Renal cortical epithelial cell (primary cell): ENCODE results near the gene LYST. TPM values are rescaled to one million over a fixed set of nuclear protein-coding genes. Genes with fewer than 3 reads are reported as not detected.
A peak's percentile ranks its signal among the peaks of the same experiment; 100 is the strongest.

Experiments used
- DNase-seq: peaks from one replicate; pipeline ENCODE4 v3.0.0-alpha.2; 2011; ENCODE audit warnings: low read depth
- total RNA-seq: library from RNA; depleted of rRNA; stranded (reverse); fragments of >200 nt; gene quantifications from 2 replicates; pipeline ENCODE4 v1.2.3, GENCODE V29; 2014

Gene LYST
- total RNA-seq, 1 donor from 2014 or later: 23.6 TPM

DNA sequence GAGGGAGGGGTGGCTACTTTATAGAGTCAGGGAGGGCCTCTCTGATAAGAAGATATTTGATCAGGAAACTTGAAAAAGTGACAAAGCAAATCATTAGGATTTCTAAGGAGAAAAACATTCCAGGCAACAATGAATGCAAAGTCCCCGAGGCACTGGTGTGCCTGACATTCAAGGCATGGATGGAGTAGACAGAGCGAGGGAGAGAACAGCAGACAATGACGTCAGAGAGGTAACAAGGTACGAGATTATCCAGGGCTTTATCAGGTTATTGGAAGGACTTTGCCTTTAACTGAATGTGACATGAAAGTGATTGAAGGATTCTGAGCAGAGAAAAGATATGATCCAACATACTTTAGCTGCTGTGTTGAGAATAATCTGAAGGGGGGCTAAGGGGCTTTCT, 144.7 kb downstream of the LYST start:
- DNase-seq: no peak

DNA sequence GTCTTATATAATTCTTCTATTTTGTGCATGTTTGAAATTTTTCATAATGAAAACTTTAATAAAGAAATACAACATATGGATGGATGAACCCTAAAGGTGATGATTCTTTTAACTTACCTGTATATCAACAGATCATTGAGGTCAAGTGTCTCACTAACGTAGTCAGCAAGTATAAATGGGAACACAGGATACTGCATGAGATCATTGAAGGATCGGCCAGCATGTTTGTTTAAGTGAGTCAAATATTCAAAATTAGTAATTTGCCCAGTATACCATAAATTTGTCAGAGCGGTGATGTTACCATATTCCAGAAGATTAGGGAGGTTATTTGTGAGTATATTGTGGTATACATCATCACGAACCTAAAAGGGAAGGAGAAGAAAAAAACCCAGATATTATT, 146.2 kb downstream of the LYST start:
- no peak for DNase-seq

DNA sequence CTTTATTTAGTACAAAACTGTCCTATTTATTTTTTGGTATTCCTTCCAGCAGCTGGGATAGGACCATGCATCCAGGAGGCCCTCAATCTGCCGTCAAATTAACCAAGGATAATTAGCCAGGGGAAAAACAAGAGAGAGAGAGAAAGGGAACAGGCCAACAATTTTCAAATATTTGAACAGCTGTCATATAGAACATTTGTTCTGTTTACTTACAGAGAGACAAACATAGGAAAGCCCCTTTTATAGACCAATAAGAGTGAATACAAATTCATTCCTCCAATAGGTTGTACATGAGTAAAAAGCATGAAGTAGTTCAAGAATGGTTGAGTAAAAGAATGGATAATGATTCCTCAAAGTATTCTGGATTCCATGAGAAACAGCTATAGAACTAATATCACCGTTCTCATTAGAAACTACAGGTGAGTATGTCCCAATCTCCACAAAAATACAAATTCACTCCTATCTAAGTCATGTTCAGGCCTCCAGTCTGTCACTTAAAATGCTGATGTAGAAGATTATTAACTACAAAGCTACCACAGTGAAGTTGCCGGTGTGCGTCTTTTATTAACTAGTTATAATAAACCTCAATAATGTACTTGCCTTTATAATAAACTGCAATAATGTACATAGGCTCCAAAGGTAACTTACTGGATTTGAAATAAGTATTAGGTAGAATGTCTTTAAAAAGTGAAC, 152.4 kb downstream of the LYST start:
- no peak for DNase-seq

- no peak for DNase-seq
These were observed 153.9 kb downstream of the LYST start for GRCh38 chr1:235712812-235713211.

GRCh38 chr1:235710687-235711086, 156.0 kb downstream of the LYST start:
- DNase-seq: no peak

DNA sequence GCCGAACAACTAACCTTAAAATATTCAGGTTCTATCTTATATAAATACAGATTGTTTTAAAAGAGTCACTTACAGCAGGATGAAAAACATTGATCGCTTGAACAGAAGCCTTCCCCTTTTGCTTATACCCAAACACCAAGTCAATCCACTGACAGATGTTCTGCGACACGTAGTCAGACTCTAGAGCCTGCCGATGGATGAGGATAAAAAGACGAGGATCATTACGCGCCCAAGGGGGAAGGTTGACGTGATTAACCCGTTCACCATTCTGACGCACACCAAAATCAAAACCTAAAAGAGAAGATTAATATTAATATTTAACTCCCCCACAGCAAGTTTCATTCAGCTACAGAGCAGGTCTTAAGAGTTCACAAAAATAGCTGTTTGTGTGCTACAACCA, 157.7 kb downstream of the LYST start:
- peak; percentile 7 for DNase-seq

DNA sequence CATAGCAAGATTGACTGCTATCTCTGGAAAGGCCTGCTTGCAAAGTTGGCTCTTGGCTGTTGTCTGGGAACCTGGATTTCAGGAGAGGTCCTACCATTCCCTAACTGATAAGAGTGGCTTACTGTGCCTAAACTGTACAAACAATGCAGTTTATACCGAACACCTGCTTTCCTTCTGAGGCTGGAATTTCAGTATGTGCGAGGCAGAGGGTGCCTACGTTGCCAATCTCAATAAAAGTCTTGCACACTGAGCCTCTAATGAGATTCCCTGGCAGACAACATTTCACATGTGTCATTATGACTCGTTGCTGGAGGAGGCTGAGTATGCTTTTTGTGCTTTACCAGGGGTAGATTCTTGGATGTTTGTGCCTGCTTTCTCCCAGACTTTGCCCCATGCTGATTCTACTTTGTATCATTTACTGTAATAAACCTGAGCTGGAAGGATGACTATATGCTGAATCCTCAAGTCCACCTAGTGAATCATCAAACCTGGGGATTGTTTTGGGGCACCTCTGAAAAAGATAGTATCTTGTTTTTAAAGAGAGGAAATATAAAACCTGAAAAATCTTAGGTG, 158.2 kb downstream of the LYST start:
- DNase-seq: peak; percentile 92

- DNase-seq: no peak
These were observed 163.2 kb downstream of the LYST start for GRCh38 chr1:235703506-235703905.

DNA sequence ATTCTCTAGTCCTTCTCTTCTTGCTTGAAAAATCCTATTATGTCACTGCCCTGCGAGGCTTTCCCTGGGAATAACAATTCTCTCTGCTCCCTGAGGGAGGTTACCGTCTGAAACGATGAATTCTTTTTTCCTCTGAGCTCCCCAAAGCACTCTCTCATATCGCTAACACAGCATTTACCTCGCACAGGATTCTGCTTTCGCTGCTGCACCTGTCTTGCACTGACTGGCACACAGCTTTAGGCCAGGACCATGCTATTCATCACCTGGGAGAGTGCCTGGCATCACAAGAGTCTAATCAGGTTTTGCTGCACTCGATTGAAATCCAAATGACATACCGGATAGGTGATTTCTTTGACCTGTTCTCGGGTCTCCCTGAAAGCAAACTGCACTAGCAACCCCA, 164.3 kb downstream of the LYST start:
- DNase-seq: no peak

DNA sequence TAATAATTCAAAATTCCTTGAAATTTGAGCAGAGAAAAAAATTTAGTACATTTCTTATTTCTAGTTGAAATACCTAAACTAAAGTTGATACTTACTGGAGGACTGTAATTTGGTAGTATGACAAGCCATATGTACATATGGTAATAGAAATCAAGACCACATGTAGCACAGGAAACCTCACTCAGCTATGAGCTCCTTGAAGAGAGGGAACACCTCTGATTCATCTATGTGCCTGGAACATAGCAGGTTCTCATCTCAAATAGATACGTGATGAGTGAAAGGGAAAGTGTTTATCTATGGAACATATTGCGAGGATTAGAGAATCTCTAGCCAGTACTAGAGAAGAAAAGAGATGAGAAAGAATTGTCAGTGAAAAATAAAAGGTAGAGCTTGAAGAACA, 169.2 kb downstream of the LYST start:
- no peak for DNase-seq

GRCh38 chr1:235689356-235689755, 177.3 kb downstream of the LYST start:
- DNase-seq: no peak

DNA sequence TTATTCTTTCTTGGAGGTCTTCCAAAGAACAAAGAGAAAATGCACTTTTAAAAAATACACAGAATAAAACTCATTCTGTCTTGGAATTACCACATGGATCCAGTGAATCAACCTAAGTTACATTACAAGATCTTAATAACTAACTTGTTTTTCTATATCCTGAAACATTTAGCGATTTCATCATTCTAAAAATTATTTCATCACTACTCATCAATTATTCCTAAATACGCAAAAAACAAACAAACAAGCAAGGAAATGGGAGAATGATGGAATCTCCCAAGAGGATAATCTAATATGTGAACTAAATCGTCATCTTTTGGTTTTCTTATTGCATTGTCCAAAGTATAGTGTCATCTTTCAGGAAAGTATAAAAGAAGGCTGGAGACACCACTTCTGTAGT, 178.6 kb downstream of the LYST start:
- DNase-seq: no peak

DNA sequence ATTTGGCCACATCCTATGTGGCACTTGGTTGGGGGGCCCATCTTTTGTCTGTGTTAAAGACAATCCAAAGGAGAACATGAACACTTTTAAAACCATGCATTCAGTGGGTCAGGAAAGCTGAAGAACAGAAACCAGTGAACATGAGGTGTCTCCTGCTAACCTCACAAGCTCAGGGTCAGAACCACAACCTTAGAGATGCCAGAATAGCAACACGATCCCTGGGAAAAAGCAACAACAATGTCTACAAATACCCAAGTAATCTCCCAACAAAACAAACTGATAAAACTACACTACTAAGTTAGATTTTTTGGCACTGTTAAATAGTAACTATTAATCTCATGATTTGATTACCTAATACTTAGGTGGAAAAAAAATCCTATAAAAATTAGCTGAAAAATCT, 183.1 kb downstream of the LYST start:
- no peak for DNase-seq

DNA sequence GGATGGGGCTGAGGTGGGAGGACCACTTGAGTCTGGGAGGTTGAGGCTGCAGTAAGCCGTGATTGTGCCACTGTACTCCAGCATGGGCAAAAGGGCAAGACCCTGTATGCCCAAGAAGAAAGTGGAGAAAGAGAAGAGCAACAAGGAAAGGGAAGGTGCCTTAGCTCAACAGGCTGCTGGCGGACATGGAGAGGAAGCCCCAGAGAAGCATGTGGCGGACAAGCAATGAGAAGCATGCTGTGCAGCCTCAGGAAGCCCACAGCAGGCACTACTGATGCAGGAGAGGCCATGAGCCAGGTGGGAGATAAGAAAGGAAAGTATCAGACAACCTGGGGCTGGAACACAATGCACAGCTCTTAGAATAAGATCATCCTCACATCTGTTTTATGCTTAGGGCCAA, 184.5 kb downstream of the LYST start:
- DNase-seq: no peak

GRCh38 chr1:235679644-235680043, 187.1 kb downstream of the LYST start:
- no peak for DNase-seq

GRCh38 chr1:235679005-235679404, 187.7 kb downstream of the LYST start:
- DNase-seq: no peak

- DNase-seq: no peak
These were observed 191.4 kb downstream of the LYST start for GRCh38 chr1:235675152-235675890.

- no peak for DNase-seq
These were observed 192.7 kb downstream of the LYST start for GRCh38 chr1:235673981-235674380.

DNA sequence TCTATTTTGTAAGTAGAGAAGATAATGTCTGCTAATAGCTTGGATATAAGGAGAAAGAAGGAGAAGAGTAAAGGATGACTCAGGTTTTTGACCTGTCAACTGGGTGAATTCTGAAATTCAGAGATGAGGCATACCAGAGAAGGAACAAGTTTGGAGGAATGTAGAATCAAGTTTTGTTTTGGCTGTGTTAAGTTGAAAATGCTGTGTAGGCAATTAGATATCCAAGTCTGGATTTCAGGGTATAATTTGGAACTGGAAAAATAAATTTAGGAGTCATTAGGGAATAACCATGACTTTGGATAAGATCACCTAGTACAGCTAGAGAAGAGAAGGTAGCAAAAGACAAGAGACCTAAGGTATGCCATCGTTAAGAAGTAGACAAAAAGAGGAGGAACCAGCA, 194.7 kb downstream of the LYST start:
- DNase-seq: no peak

- peak; percentile 22 for DNase-seq
These were observed 196.4 kb downstream of the LYST start for GRCh38 chr1:235670157-235670776.

DNA sequence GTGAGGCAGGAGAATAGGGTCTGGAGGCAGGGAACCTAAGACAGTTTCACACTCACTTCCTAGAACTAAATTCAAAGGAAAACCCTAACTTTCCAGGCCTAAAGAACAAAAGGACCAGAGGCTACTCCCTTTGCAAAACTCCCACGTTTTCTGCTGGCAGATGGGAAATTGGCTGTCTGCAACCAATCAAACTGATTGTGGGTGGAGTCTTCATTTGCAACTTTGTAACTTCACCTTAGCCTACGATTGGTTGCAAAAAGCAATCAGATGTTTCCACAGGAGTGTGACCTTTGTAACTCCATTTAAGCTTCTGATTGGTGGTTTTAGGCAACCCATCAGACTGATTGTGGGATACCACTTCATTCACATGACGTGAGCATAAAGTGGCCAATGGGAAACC, 197.4 kb downstream of the LYST start:
- no peak for DNase-seq

- no peak for DNase-seq
These were observed 203.1 kb downstream of the LYST start for GRCh38 chr1:235663628-235664027.

DNA sequence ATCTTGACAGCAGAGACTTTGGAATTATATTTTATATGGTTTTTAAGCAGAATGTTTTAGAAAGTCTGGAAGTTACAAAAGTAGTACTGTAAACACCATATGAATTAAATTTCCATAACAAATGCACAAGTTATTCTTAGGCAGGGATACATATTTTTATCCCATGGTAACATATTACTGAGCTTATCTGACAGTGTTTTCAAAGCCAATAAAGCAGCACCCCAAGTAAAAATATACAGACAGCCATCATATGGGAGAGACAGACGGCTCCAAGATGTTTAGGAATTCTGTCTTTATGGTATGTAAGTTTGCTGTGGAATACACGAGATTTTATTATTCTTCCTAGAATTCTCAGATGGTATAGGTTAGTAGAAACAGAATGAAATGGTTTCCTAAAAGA, 205.1 kb downstream of the LYST start:
- no peak for DNase-seq
